Endothelial cell of umbilical vein (primary cell): Measurements from ENCODE around the gene PCDHGB2. TPM values are rescaled to one million over a fixed set of nuclear protein-coding genes. Genes with fewer than 3 reads are reported as not detected.

ENCODE experiments used
- BruUV-seq: library from RNA; stranded (reverse); fragments of 400-500 nt; replicated peaks from 2 replicates; lab custom pipeline; 2021; lab: Mats Ljungman, UMichigan
- CTCF ChIA-PET: fragments of 300-600, 350-600 bp; sonication (Branson Sonifier 250); formaldehyde crosslinking; loops from one replicate; lab custom pipeline; 2021; ENCODE audit warnings: antibody characterized with exemption, inconsistent platforms; lab: Charles Lee
- POLR2A ChIA-PET: fragments of 300-600, 350-600 bp; sonication (Branson Sonifier 250); formaldehyde crosslinking; loops from one replicate; lab custom pipeline; 2021; ENCODE audit warnings: antibody characterized with exemption, inconsistent platforms; lab: Charles Lee
- DNase-seq: peaks from one replicate; pipeline ENCODE4 v3.0.0-alpha.2; 2011; ENCODE audit warnings: low read depth, low spot score
- FAIRE-seq: peaks from 2 replicates; lab custom pipeline; 2011; peaks lifted over from hg19 to GRCh38; lab: Jason Lieb, UNC
- H2AFZ ChIP-seq: 2 replicates; pipeline ENCODE4 v1.6.0; 2012; ENCODE audit warnings: low read depth, low read length, control low read depth, inconsistent platforms
- H3K27ac ChIP-seq: 2 replicates; pipeline ENCODE4 v1.5.1; 2011; ENCODE audit warnings: low read depth, mild to moderate bottlenecking, control low read depth, low read length, moderate library complexity; ENCODE audit not compliant: insufficient read depth
- H3K27me3 ChIP-seq, 2 experiments: 2 replicates each; pipeline versions ENCODE4 v1.6.0 to v1.6.1; 2011; ENCODE audit warnings: low read length in 2 of 2, mixed read lengths in 1 of 2; ENCODE audit not compliant: control insufficient read depth in 2 of 2, insufficient read depth in 2 of 2
- H3K36me3 ChIP-seq, 2 experiments: 2 replicates in 1 of 2; 3 replicates in 1 of 2; pipeline ENCODE4 v1.5.1; 2011; ENCODE audit warnings: low read length in 2 of 2, mild to moderate bottlenecking in 1 of 2, moderate library complexity in 1 of 2; ENCODE audit not compliant: control insufficient read depth in 2 of 2, insufficient read depth in 2 of 2; ENCODE audit errors: extremely low read depth in 1 of 2
- H3K4me1 ChIP-seq: 3 replicates; pipeline ENCODE4 v1.5.1; 2011; ENCODE audit warnings: mild to moderate bottlenecking, low read length; ENCODE audit not compliant: control insufficient read depth, insufficient read depth; ENCODE audit errors: extremely low read depth
- H3K4me2 ChIP-seq: 2 replicates; pipeline ENCODE4 v1.6.1; 2011; ENCODE audit warnings: low read length, control low read depth, mixed read lengths; ENCODE audit not compliant: insufficient read depth
- H3K4me3 ChIP-seq, 3 experiments: fragments of 200-600 bp in 1 of 3; sonication (generic), shearing (Covaris generic) in 1 of 3; replicated peaks in 1 of 3; 2 replicates each; pipeline ENCODE4 v1.5.1; 2011 to 2016; ENCODE audit warnings: control low read depth in 3 of 3, low read length in 3 of 3, mild to moderate bottlenecking in 2 of 3, inconsistent platforms in 1 of 3, low read depth in 1 of 3, moderate library complexity in 1 of 3; ENCODE audit not compliant: insufficient read depth in 1 of 3
- H3K79me2 ChIP-seq: 2 replicates; pipeline ENCODE4 v1.6.0; 2012; ENCODE audit warnings: low read length, inconsistent platforms; ENCODE audit not compliant: control insufficient read depth, insufficient read depth
- H3K9ac ChIP-seq: replicated peaks from 2 replicates; pipeline ENCODE3; 2011; ENCODE audit warnings: low read length, control low read depth; ENCODE audit not compliant: insufficient read depth; ENCODE audit errors: extremely low read depth
- H3K9me1 ChIP-seq: replicated peaks from 3 replicates; pipeline ENCODE4 v1.6.0; 2011; ENCODE audit warnings: mild to moderate bottlenecking, low read length; ENCODE audit not compliant: control insufficient read depth, insufficient read depth; ENCODE audit errors: extremely low read depth
- H3K9me3 ChIP-seq: replicated peaks from 2 replicates; pipeline ENCODE4 v1.5.1; 2012; ENCODE audit warnings: low read length, inconsistent platforms; ENCODE audit not compliant: control insufficient read depth, insufficient read depth
- H4K20me1 ChIP-seq: replicated peaks from 2 replicates; pipeline ENCODE3; 2011; ENCODE audit warnings: mild to moderate bottlenecking, low read length; ENCODE audit not compliant: control insufficient read depth, insufficient read depth; ENCODE audit errors: extremely low read depth
- EZH2 ChIP-seq: IDR thresholded peaks from 2 replicates; pipeline ENCODE4 v1.6.1; 2012; ENCODE audit warnings: borderline replicate concordance, low read depth, mild to moderate bottlenecking, moderate library complexity, low read length, inconsistent platforms; ENCODE audit not compliant: severe bottlenecking
- FOS ChIP-seq: IDR thresholded peaks from 2 replicates; pipeline ENCODE4 v1.6.1; 2011; ENCODE audit warnings: mild to moderate bottlenecking, low read length, moderate library complexity, borderline replicate concordance; ENCODE audit not compliant: insufficient read depth
- JUN ChIP-seq: IDR thresholded peaks from 2 replicates; pipeline ENCODE4 v1.6.1; 2011; ENCODE audit warnings: borderline replicate concordance, low read depth; ENCODE audit not compliant: insufficient read length, insufficient read depth
- POLR2A ChIP-seq: IDR thresholded peaks from 2 replicates; pipeline ENCODE4 v1.6.1; 2012; ENCODE audit warnings: low read depth, mild to moderate bottlenecking, control low read depth, low read length
- dilution Hi-C: fragments of 300-500 bp; cut with MboI; formaldehyde crosslinking; loops from one replicate; pipeline ENCODE4 v1.15.0; 2019; ENCODE audit warnings: low sequenced_read_pairs; ENCODE audit not compliant: extremely low pct_ligation_motif_present
- intact Hi-C: fragments of 100-400 bp; cut with micrococcal nuclease; formaldehyde crosslinking; loops from one replicate; pipeline ENCODE4 v1.10.0; 2022
- polyA plus RNA-seq, 4 experiments: library from polyadenylated mRNA; depleted of rRNA in 3 of 4; stranded (reverse) in 3 of 4; unstranded in 1 of 4; fragments of >200 nt; gene quantifications; 2 replicates each; pipeline versions ENCODE4 v1.2.1 to v1.2.3, GENCODE V29; 2011 to 2012; ENCODE audit warnings: missing spikeins in 1 of 4
- total RNA-seq: library from RNA; stranded (reverse); gene quantifications from 2 replicates; pipeline ENCODE4 v1.2.3, GENCODE V29; 2021
- TF ChIP-seq, protein P1 (sequence below), 2 donors: IDR thresholded peaks; 1 replicate in 1 of 2; 2 replicates in 1 of 2; pipeline ENCODE4 v1.5.1; 2011; ENCODE audit warnings: low read length in 2 of 2, mild to moderate bottlenecking in 2 of 2, moderate library complexity in 2 of 2, control low read depth in 1 of 2, inconsistent platforms in 1 of 2, low read depth in 1 of 2; ENCODE audit not compliant: insufficient read depth in 1 of 2; ENCODE audit errors: extremely low read depth in 1 of 2

PCDHGB2 gene
- total and polyA plus RNA-seq, 2 donors (not counting 3 experiments of a cell fraction or from before 2014, with no cell fraction given) = 1.1 to 2.9 TPM

DNA sequence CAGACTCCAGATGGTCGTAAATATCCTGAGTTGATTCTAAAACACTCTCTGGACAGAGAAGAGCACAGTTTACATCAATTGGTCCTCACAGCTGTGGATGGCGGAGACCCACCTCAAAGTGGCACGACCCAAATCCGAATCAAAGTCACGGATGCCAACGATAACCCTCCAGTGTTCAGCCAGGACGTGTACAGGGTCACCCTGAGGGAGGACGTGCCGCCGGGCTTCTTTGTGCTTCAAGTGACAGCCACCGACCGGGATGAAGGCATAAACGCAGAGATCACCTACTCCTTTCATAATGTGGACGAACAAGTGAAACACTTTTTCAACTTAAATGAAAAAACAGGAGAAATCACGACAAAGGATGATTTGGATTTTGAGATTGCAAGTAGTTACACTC, 891 bp downstream of the PCDHGB2 start:
- intact Hi-C loops (no loop called here), dilution Hi-C loops (no loop called here)
- no peaks in the 10 kb centered on the region for H3K4me1 ChIP-seq
- no peak overlapping the region for H3K4me3 ChIP-seq
- POLR2A ChIA-PET = no interaction called here
- H3K9ac ChIP-seq = no peak overlapping the region
- peaks cover 2% of the 10 kb centered on the region for H3K9me3 ChIP-seq
- H4K20me1 ChIP-seq = no peaks in the 10 kb centered on the region
- DNase-seq (no peak), FAIRE-seq (no peak)
- H3K36me3 ChIP-seq = no peaks in the 10 kb centered on the region
- CTCF ChIA-PET = interaction anchor here (0.7 to 1.3 kb wide), 8 partner anchors 10 to 203 kb away, joined by 3 to 5 read pairs (median 3); partner anchors contain the start of genes PCDHGA11, PCDHGA12 and PCDHGB1
- no TSS peak for BruUV-seq
- no peaks in the 10 kb centered on the region for H3K9me1 ChIP-seq
- no peak overlapping the region for H3K27ac ChIP-seq
- no peaks in the 10 kb centered on the region for H3K79me2 ChIP-seq
- no peak overlapping the region for H2AFZ ChIP-seq
- TF ChIP-seq FOS = no peak
- peak; percentile 0 for TF ChIP-seq EZH2
- TF ChIP-seq, protein P1, sequence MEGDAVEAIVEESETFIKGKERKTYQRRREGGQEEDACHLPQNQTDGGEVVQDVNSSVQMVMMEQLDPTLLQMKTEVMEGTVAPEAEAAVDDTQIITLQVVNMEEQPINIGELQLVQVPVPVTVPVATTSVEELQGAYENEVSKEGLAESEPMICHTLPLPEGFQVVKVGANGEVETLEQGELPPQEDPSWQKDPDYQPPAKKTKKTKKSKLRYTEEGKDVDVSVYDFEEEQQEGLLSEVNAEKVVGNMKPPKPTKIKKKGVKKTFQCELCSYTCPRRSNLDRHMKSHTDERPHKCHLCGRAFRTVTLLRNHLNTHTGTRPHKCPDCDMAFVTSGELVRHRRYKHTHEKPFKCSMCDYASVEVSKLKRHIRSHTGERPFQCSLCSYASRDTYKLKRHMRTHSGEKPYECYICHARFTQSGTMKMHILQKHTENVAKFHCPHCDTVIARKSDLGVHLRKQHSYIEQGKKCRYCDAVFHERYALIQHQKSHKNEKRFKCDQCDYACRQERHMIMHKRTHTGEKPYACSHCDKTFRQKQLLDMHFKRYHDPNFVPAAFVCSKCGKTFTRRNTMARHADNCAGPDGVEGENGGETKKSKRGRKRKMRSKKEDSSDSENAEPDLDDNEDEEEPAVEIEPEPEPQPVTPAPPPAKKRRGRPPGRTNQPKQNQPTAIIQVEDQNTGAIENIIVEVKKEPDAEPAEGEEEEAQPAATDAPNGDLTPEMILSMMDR (IDR thresholded peaks at IDR 0.05; ENCODE audit: extremely low read depth in 1 of 2, insufficient read depth in 1 of 2, low read depth in 1 of 2, low read length in 2 of 2) = no peak
- TF ChIP-seq JUN = no peak
- H3K27me3 ChIP-seq = peaks cover 51 to 69% of the 10 kb centered on the region in 2 experiments
- H3K4me2 ChIP-seq = no peak overlapping the region

DNA sequence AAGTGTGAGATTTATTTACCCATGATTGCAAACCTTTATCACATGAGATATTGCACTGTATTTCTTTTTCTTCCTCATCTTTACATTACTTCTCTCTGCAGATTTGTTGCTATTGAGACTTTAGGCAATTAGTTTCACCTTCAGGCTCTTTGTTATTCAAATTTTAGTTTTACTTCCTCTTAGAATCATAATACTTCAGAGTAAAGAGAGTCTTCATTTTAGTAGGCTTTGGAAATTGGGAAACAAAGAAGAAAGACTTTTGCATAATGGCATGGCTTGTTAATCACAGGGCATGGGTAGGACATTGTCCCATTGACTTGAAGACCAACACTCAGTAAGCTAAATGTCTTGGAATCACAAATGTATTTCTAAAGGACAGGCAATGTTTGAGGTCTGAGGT, 2.9 kb downstream of the PCDHGB2 start:
- intact Hi-C loops (no loop called here), dilution Hi-C loops (no loop called here)
- H2AFZ ChIP-seq = no peak overlapping the region
- H3K9ac ChIP-seq = no peak overlapping the region
- peaks cover 2% of the 10 kb centered on the region for H3K9me3 ChIP-seq
- no peaks in the 10 kb centered on the region for H3K4me1 ChIP-seq
- H4K20me1 ChIP-seq = no peaks in the 10 kb centered on the region
- no peak for DNase-seq
- no peaks in the 10 kb centered on the region for H3K9me1 ChIP-seq
- FAIRE-seq = no peak
- no peak overlapping the region for H3K4me2 ChIP-seq
- H3K4me3 ChIP-seq = no peak overlapping the region
- H3K27ac ChIP-seq = no peak overlapping the region
- BruUV-seq = no TSS peak
- peaks cover 51 to 74% of the 10 kb centered on the region in 2 experiments for H3K27me3 ChIP-seq
- no peaks in the 10 kb centered on the region for H3K36me3 ChIP-seq
- ChIA-PET CTCF (interaction anchor here (1.0 kb wide), 1 partner anchor 18 kb away, joined by 3 read pairs; no protein-coding TSS in a partner anchor), POLR2A (no interaction called here)
- no peak for TF ChIP-seq POLR2A
- no peaks in the 10 kb centered on the region for H3K79me2 ChIP-seq
